GM18508 (cell line): ENCODE measurements around the gene NUS1.
"Not testable (repeated sequence)": the region's sequence is repeated elsewhere in the genome, so short reads cannot be mapped to it uniquely, and the experiment has no call there.

ENCODE experiments used
- ATAC-seq: cut with Tn5 transposase; IDR thresholded peaks from one replicate; pipeline ENCODE4 v1.9.1; 2021; ENCODE audit warnings: moderate number of reproducible peaks; ENCODE audit not compliant: insufficient read depth, unreplicated experiment

Gene NUS1

GRCh38 chr6:117674991-117675657 is at the start of gene NUS1:
Gene NUS1 (plus strand): TSS chr6:117675469. CDS start chr6:117675671, 202 bp downstream.
- peak; percentile 95 for ATAC-seq

- no peak for ATAC-seq
Measured at GRCh38 chr6:117627533-117627932, 47.7 kb upstream of the NUS1 start.

GRCh38 chr6:117629119-117629660 is 46.1 kb upstream of the NUS1 start:
- no peak for ATAC-seq

- ATAC-seq: no peak
Measured at GRCh38 chr6:117637770-117638169, 37.5 kb upstream of the NUS1 start.

GRCh38 chr6:117642976-117643375 is 32.3 kb upstream of the NUS1 start:
- ATAC-seq: no peak

DNA sequence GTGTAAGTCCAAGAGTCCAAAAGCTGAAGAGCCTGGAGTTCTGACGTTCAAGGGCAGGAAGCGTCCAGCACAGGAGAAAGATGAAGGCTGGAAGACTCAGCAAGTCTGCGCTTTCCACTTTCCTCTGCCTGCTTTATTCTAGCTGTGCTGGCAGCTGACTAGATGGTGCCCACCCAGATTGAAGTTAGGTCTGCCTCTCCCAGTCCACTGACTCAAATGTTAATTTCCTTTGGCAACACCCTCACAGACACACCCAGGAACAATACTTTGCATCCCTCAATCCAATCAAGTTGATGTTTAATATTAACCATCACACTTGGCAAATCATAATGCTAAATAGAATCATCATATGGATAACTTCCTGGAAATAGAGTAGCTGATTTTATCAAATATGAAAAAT is 23.3 kb upstream of the NUS1 start:
- ATAC-seq: not testable (repeated sequence)

GRCh38 chr6:117653949-117654348 is 21.3 kb upstream of the NUS1 start:
- ATAC-seq: no peak

GRCh38 chr6:117655380-117655779 is 19.9 kb upstream of the NUS1 start:
- no peak for ATAC-seq

DNA sequence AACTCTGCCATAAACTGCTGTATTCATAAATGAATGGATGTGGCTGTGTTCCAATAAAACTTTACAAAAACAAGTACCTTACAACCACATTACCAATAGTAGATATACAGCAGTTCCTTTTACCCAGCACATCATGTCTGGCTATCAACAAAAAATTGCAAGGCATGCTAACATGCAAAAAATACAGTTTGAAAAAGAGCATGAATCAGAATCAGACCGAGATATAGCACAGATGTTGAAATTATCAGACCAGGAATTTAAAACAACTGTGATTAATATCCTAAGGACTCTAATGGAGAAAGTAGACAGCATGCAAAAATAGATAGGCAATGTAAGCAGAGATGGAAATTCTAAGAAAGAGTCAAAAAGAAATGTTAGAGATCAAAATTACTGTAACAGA is 8.4 kb upstream of the NUS1 start:
- ATAC-seq: no peak

DNA sequence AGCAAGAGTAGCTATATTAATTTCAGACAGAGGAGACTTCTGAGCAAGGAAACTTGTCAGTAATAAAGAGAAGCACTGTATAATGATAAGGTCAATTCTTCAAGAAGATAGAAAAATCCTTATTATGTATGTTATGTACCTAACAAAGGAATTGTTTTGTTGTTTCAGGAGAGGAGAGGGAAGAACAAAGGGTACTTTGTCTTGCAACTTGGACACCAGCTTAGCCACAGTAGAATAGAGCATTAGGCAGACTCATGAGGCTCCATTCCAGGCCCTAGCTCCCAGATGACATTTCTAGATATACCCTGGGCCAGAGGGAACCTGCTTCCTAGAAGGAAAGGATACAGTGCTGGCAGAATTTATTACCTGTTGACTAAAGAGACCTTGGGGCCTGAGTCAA is 6.5 kb upstream of the NUS1 start:
- ATAC-seq: no peak

DNA sequence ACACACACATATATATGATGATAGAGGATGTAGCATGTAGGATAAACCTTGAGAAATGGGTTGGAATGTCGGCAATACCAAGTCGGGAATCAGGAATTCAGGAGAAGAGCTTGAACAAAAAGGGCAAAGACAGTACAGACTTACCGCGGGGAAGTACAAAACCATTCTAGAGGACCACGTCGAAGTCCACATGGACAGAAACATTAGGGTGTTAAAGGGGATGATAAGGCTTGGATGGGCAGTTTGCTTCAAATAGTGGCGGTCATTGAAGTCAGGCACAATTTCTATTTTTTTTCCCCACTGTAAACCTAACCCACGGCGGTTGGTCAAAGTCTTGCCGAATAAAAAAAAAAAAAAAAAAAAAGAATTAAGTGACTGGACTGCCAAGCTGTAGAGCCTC is 766 bp upstream of the NUS1 start:
- no peak for ATAC-seq

DNA sequence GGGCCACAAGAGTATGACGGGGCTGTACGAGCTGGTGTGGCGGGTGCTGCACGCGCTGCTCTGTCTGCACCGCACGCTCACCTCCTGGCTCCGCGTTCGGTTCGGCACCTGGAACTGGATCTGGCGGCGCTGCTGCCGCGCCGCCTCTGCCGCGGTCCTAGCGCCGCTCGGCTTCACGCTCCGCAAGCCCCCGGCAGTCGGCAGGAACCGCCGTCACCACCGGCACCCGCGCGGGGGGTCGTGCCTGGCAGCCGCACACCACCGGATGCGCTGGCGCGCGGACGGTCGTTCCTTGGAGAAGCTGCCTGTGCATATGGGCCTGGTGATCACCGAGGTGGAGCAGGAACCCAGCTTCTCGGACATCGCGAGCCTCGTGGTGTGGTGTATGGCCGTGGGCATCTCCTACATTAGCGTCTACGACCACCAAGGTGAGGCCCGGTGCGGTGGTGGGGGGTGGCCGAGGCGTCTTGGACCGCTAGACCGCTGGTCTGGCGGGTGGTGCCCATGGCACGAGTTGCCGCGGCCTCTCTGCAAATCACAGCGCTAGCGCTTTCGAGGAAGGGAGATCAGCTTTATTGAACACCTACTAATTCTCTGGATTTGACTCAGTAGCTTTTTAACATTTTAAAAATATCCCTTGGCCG is 511 bp downstream of the NUS1 start:
- peak; percentile 9 for ATAC-seq

DNA sequence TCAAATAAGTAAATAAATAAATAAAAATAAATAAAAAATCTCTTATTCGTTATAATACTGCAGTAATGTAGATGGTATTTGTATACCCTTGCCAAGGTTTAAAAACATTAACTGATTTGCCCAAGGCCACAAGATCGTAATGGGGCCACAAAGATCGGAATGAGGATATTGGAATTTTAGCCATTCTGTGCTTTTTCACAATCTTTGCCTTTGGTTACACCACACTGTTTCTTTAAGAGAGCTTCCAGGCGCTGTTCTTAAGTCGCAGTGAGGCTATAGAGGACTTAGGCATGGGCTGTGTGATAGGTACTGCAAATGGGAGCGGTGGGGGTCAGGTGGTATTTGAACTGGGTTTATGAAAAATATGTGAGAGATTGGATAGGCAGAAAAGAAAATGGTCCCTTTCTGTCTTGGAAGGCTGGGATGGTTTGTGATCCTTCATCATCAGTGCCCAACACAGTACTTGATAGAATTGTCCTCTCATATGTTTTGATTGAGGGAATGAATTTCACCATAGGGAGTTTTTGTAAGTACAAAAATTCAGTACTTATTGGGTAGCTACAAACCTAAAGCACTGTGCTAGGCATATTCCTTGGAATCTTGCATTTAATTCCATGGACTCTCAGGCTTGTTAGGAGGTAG is 1.4 kb downstream of the NUS1 start:
- no peak for ATAC-seq

- no peak for ATAC-seq
Measured at GRCh38 chr6:117677553-117678141, 2.4 kb downstream of the NUS1 start.

DNA sequence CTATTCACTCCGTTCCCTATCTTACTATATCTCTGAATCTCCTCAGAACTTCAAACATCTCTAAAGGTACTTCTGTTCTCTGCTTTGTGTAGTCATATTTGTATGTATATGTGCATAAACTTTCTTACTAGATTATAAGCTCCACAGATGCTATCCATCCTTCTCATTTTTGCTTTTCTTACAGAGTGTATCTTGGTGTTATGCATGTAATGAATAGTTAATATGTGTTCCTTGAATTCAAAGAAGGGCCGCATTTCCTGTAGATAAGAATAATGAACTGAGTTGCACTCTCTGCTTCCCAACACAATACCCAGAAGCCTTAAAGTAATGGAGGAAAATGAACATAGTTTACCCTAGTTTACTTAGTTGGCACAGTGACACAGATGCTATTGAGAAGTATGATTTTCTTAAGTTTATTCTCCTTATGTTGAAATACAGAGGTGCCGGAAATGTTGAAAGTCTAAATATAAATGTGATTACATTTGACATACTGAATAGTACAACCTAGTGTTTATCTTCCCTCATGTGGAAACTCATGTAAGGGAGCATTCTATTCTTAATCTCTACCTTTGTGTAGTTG is 6.0 kb downstream of the NUS1 start:
- ATAC-seq: no peak

GRCh38 chr6:117684749-117685148 is 9.5 kb downstream of the NUS1 start:
- no peak for ATAC-seq

- no peak for ATAC-seq
Measured at GRCh38 chr6:117685359-117685758, 10.1 kb downstream of the NUS1 start.

GRCh38 chr6:117687021-117687648 is 11.9 kb downstream of the NUS1 start:
- ATAC-seq: no peak

DNA sequence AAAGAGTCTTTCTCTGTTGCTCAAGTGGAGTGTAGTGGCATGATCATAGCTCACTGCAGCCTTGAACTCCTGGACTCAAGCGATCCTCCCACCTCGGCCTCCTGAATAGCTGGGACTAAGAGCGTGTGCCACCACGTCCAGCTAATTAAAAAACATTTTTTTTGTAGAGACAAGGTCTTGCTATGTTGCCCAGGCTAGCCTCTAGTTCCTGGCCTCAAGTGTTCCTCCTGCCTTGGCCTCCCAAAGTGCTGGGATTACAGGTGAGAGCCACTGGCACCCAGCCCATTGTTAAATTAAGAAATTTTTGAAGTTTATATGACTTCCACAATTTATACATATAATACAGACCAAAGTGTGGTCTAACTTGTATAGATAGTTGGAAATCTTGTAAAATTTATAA is 14.3 kb downstream of the NUS1 start:
- not testable (repeated sequence) for ATAC-seq

DNA sequence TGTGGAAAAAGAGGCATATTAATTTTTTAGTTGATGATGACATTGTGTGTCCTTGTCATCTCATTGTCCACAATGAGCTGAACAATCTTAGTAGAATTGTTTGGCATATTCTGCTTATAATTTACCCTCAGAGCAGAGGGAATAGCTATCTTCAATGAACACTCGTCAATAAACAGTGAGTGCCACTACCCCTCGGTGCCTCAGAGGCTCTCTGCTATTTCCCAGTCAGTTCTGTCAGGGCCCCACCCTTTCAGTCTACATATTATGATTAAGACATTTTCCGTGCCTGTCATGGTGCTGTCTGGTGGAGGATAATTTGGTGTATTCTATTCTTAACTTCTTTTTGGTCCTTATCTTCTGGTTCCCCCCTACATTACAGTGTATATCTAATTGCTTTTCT is 31.2 kb downstream of the NUS1 start:
- no peak for ATAC-seq
